ENCODE results near the gene ABHD16A. TPM values are rescaled to one million over a fixed set of nuclear protein-coding genes. Genes with fewer than 3 reads are reported as not detected.

The ABHD16A gene
- total RNA-seq, 2 experiments from 2014 or later = 57.8 to 64.0 TPM

- H3K36me3 Mint-ChIP-seq = peaks cover 34% of the 10 kb centered on the region
- peak overlapping the region; percentile 89 for H3K27ac Mint-ChIP-seq
- POLR2A ChIA-PET = interaction anchor here (0.5 to 2.0 kb wide), 4 partner anchors 36 to 129 kb away, joined by 3 to 9 read pairs (median 4); partner anchors contain the start of gene DDX39B
- no peaks in the 10 kb centered on the region for H3K27me3 Mint-ChIP-seq
- H3K4me1 Mint-ChIP-seq = peaks cover 51% of the 10 kb centered on the region
- no peak for ATAC-seq (ENCODE audit: low read depth)
- no peaks in the 10 kb centered on the region for H3K9me3 Mint-ChIP-seq
- H3K4me3 Mint-ChIP-seq = peak overlapping the region; percentile 92
- no peak for DNase-seq
Measured at GRCh38 chr6:31658158-31658688, 44.9 kb downstream of the ABHD16A start.

- Mint-ChIP-seq H3K27me3 (no peaks in the 10 kb centered on the region), H3K27ac (peak overlapping the region; percentile 89), H3K9me3 (no peaks in the 10 kb centered on the region), H3K4me3 (peak overlapping the region; percentile 92), H3K36me3 (peaks cover 29% of the 10 kb centered on the region), H3K4me1 (peaks cover 50% of the 10 kb centered on the region)
- ATAC-seq (ENCODE audit: low read depth) = no peak
- no peak for DNase-seq
- POLR2A ChIA-PET = interaction anchor here (0.5 to 1.1 kb wide), 2 partner anchors 46 to 80 kb away, joined by 3 read pairs; no protein-coding TSS in a partner anchor
Measured at GRCh38 chr6:31657406-31658157, 45.5 kb downstream of the ABHD16A start.

- no peak for ATAC-seq (ENCODE audit: low read depth)
- POLR2A ChIA-PET = interaction anchor here (0.6 to 8.0 kb wide), 2 partner anchors 8 to 81 kb away, joined by 3 to 138 read pairs; partner anchors contain the start of genes C6orf47, CLIC1, CSNK2B and GPANK1
- no peaks in the 10 kb centered on the region for H3K9me3 Mint-ChIP-seq
- H3K27me3 Mint-ChIP-seq = no peaks in the 10 kb centered on the region
- H3K4me3 Mint-ChIP-seq = no peak within 1 kb of the TSS
- peaks cover 49% of the 10 kb centered on the region for H3K4me1 Mint-ChIP-seq
- H3K36me3 Mint-ChIP-seq = peaks cover 25% of the 10 kb centered on the region
- no peak for DNase-seq
- peak within 1 kb of the TSS; percentile 57 for H3K27ac Mint-ChIP-seq
Measured at GRCh38 chr6:31655349-31656237, 47.5 kb downstream of the ABHD16A start, which contains the start of gene APOM. Gene APOM, plus strand, starts transcription at chr6:31655894. Its CDS starts 73 bp downstream, at chr6:31655967.

GRCh38 chr6:31654574-31655348 is 48.4 kb downstream of the ABHD16A start:
- POLR2A ChIA-PET = interaction anchor here (0.7 to 8.0 kb wide), 2 partner anchors 9 to 90 kb away, joined by 4 to 138 read pairs; partner anchors contain the start of genes C6orf47, CSNK2B and GPANK1
- no peaks in the 10 kb centered on the region for H3K9me3 Mint-ChIP-seq
- H3K27me3 Mint-ChIP-seq = no peaks in the 10 kb centered on the region
- no peak overlapping the region for H3K27ac Mint-ChIP-seq
- peaks cover 53% of the 10 kb centered on the region for H3K4me1 Mint-ChIP-seq
- no peak overlapping the region for H3K4me3 Mint-ChIP-seq
- DNase-seq (no peak), ATAC-seq (ENCODE audit: low read depth) (no peak)
- peaks cover 27% of the 10 kb centered on the region for H3K36me3 Mint-ChIP-seq

- peak overlapping the region; percentile 99 for H3K27ac Mint-ChIP-seq
- peaks cover 29% of the 10 kb centered on the region for H3K36me3 Mint-ChIP-seq
- H3K4me3 Mint-ChIP-seq = peak overlapping the region; percentile 94
- H3K9me3 Mint-ChIP-seq = no peaks in the 10 kb centered on the region
- H3K27me3 Mint-ChIP-seq = no peaks in the 10 kb centered on the region
- POLR2A ChIA-PET = interaction anchor here (0.7 to 8.0 kb wide), 27 partner anchors 10 to 306 kb away, joined by 3 to 138 read pairs (median 5); partner anchors contain the start of genes ABHD16A, C6orf47, CSNK2B and DDX39B
- no peak for DNase-seq
- ATAC-seq (ENCODE audit: low read depth) = peak; percentile 66
- H3K4me1 Mint-ChIP-seq = peaks cover 46% of the 10 kb centered on the region
Measured at GRCh38 chr6:31652925-31653724, 50.0 kb downstream of the ABHD16A start.

- Mint-ChIP-seq H3K4me3 (peak overlapping the region; percentile 94), H3K4me1 (peaks cover 35% of the 10 kb centered on the region), H3K9me3 (no peaks in the 10 kb centered on the region), H3K27ac (peak overlapping the region; percentile 99), H3K27me3 (no peaks in the 10 kb centered on the region), H3K36me3 (peaks cover 28% of the 10 kb centered on the region)
- POLR2A ChIA-PET = interaction anchor here (0.6 to 8.0 kb wide), 24 partner anchors 9 to 318 kb away, joined by 3 to 138 read pairs (median 6); partner anchors contain the start of genes C6orf47, CSNK2B, DDX39B and EHMT2
- DNase-seq (no peak), ATAC-seq (ENCODE audit: low read depth) (peak; percentile 55)
Measured at GRCh38 chr6:31651602-31652191, 51.4 kb downstream of the ABHD16A start.

- POLR2A ChIA-PET = no interaction called here
- no peak overlapping the region for H3K4me3 Mint-ChIP-seq
- H3K9me3 Mint-ChIP-seq = no peaks in the 10 kb centered on the region
- no peak for DNase-seq
- H3K36me3 Mint-ChIP-seq = peaks cover 23% of the 10 kb centered on the region
- H3K27me3 Mint-ChIP-seq = no peaks in the 10 kb centered on the region
- peaks cover 17% of the 10 kb centered on the region for H3K4me1 Mint-ChIP-seq
- H3K27ac Mint-ChIP-seq = peak overlapping the region; percentile 47
- ATAC-seq (ENCODE audit: low read depth) = no peak
Measured at GRCh38 chr6:31645325-31645724, 57.8 kb downstream of the ABHD16A start.

- no peaks in the 10 kb centered on the region for H3K27me3 Mint-ChIP-seq
- no peak overlapping the region for H3K27ac Mint-ChIP-seq
- ATAC-seq (ENCODE audit: low read depth) (no peak), DNase-seq (no peak)
- peaks cover 18% of the 10 kb centered on the region for H3K36me3 Mint-ChIP-seq
- H3K4me1 Mint-ChIP-seq = peaks cover 16% of the 10 kb centered on the region
- H3K4me3 Mint-ChIP-seq = no peak overlapping the region
- POLR2A ChIA-PET = interaction anchor here (0.7 to 0.8 kb wide), 2 partner anchors 21 to 177 kb away, joined by 3 read pairs; no protein-coding TSS in a partner anchor
- no peaks in the 10 kb centered on the region for H3K9me3 Mint-ChIP-seq
Measured at GRCh38 chr6:31643818-31644454, 59.2 kb downstream of the ABHD16A start.

- H3K36me3 Mint-ChIP-seq = peaks cover 17% of the 10 kb centered on the region
- peaks cover 13% of the 10 kb centered on the region for H3K4me1 Mint-ChIP-seq
- no peak overlapping the region for H3K4me3 Mint-ChIP-seq
- H3K27ac Mint-ChIP-seq = peak overlapping the region; percentile 21
- no peaks in the 10 kb centered on the region for H3K9me3 Mint-ChIP-seq
- no peaks in the 10 kb centered on the region for H3K27me3 Mint-ChIP-seq
- ATAC-seq (ENCODE audit: low read depth) = no peak
- no peak for DNase-seq
- POLR2A ChIA-PET = interaction anchor here (1.3 kb wide), 1 partner anchor 9 kb away, joined by 7 read pairs; no protein-coding TSS in a partner anchor
Measured at GRCh38 chr6:31642798-31643570, 60.1 kb downstream of the ABHD16A start.

GRCh38 chr6:31641370-31641769 is 61.8 kb downstream of the ABHD16A start:
- Mint-ChIP-seq H3K9me3 (no peaks in the 10 kb centered on the region), H3K27me3 (no peaks in the 10 kb centered on the region), H3K27ac (peak overlapping the region; percentile 8), H3K4me3 (no peak overlapping the region), H3K36me3 (peaks cover 18% of the 10 kb centered on the region), H3K4me1 (peaks cover 13% of the 10 kb centered on the region)
- no peak for ATAC-seq (ENCODE audit: low read depth)
- DNase-seq = no peak
- POLR2A ChIA-PET = no interaction called here

All from activated naive CD8-positive, alpha-beta T cell treated with anti-CD3 and anti-CD28 coated beads, Interleukin-2, amount 10 ng/mL, durations not matched to agents 7 days and 5 days (primary cell).